Activated CD8-positive, alpha-beta T cell treated with anti-CD3 and anti-CD28 coated beads for 36 hours (primary cell): ENCODE data around the gene SPRR5. TPM values are rescaled to one million over a fixed set of nuclear protein-coding genes. Genes with fewer than 3 reads are reported as not detected.

Experiments used
- ATAC-seq: fragments of 200-7000 bp; cut with Tn5 transposase; one replicate; pipeline ENCODE4 v1.10.0; 2021; ENCODE audit warnings: mild to moderate bottlenecking, moderate library complexity
- CTCF ChIA-PET: fragments of 350-600 bp; sonication (Branson Sonifier 250); formaldehyde crosslinking; loops from one replicate; lab custom pipeline; 2021; ENCODE audit warnings: antibody characterized with exemption; lab: Charles Lee
- POLR2A ChIA-PET: fragments of 350-600 bp; sonication (Branson Sonifier 250); formaldehyde crosslinking; loops from one replicate; lab custom pipeline; 2021; ENCODE audit warnings: antibody characterized with exemption; lab: Charles Lee
- DNase-seq: peaks from one replicate; pipeline ENCODE4 v3.0.0-alpha.2; 2020
- H3K27ac Mint-ChIP-seq: one replicate; pipeline ENCODE4 v1.8.0; 2021; ENCODE audit warnings: mild to moderate bottlenecking, mixed read lengths
- H3K27me3 Mint-ChIP-seq: one replicate; pipeline ENCODE4 v1.8.0; 2021; ENCODE audit warnings: mixed read lengths
- H3K36me3 Mint-ChIP-seq: one replicate; pipeline ENCODE4 v1.8.0; 2021; ENCODE audit warnings: low read depth, mixed read lengths
- H3K4me1 Mint-ChIP-seq: one replicate; pipeline ENCODE4 v1.8.0; 2021; ENCODE audit warnings: low read depth, mixed read lengths
- H3K4me3 Mint-ChIP-seq: one replicate; pipeline ENCODE4 v1.8.0; 2021; ENCODE audit warnings: mild to moderate bottlenecking, moderate library complexity, mixed read lengths
- H3K9me3 Mint-ChIP-seq: one replicate; pipeline ENCODE4 v1.8.0; 2021; ENCODE audit warnings: mixed read lengths
- intact Hi-C: fragments of 100-400 bp; cut with micrococcal nuclease; formaldehyde crosslinking; loops from one replicate; pipeline ENCODE4 v1.10.0; 2022
- total RNA-seq, 2 experiments: library from RNA; stranded (reverse); gene quantifications; one replicate each; pipeline ENCODE4 v1.2.3, GENCODE V29; 2021
- TF ChIP-seq, protein P1 (sequence below): fragments of 200-600 bp; IDR thresholded peaks from one replicate; pipeline ENCODE4 v1.8.0; 2022; ENCODE audit warnings: antibody characterized with exemption, mild to moderate bottlenecking

SPRR5 gene
- total RNA-seq, 2 experiments from 2014 or later, result not detected

DNA sequence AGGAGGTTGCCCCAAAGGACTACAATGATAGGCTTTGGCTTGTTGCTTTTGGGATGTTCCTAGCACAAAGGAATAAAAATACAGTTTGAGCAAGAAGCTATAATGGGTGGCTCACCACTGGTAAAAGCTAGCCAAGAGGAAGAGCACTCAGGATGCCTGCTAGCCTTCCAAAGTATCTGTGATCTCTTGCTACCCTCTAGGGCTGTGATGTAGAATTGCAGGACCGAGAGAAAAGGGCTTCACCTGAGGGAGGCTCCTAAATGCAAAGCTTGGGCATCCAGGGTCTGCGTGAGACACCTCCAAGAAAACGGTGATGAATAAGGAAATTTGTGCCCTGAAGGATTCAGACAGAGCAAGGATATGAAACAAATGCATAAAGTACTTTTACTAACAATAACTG is 20.9 kb upstream of the SPRR5 start:
- no peak for ATAC-seq
- CTCF ChIA-PET, result interaction anchor here (0.7 to 1.9 kb wide), 5 partner anchors 13 to 272 kb away, joined by 4 to 11 read pairs (median 7); partner anchors contain the start of gene SMCP
- intact Hi-C loops, result no loop called here
- TF ChIP-seq, protein P1, sequence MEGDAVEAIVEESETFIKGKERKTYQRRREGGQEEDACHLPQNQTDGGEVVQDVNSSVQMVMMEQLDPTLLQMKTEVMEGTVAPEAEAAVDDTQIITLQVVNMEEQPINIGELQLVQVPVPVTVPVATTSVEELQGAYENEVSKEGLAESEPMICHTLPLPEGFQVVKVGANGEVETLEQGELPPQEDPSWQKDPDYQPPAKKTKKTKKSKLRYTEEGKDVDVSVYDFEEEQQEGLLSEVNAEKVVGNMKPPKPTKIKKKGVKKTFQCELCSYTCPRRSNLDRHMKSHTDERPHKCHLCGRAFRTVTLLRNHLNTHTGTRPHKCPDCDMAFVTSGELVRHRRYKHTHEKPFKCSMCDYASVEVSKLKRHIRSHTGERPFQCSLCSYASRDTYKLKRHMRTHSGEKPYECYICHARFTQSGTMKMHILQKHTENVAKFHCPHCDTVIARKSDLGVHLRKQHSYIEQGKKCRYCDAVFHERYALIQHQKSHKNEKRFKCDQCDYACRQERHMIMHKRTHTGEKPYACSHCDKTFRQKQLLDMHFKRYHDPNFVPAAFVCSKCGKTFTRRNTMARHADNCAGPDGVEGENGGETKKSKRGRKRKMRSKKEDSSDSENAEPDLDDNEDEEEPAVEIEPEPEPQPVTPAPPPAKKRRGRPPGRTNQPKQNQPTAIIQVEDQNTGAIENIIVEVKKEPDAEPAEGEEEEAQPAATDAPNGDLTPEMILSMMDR, result no peak
- POLR2A ChIA-PET, result no interaction called here
- Mint-ChIP-seq H3K4me1 (no peaks in the 10 kb centered on the region), H3K36me3 (no peaks in the 10 kb centered on the region), H3K27ac (no peak overlapping the region), H3K9me3 (no peaks in the 10 kb centered on the region), H3K4me3 (no peak overlapping the region), H3K27me3 (peaks cover 13% of the 10 kb centered on the region)
- DNase-seq, result no peak

DNA sequence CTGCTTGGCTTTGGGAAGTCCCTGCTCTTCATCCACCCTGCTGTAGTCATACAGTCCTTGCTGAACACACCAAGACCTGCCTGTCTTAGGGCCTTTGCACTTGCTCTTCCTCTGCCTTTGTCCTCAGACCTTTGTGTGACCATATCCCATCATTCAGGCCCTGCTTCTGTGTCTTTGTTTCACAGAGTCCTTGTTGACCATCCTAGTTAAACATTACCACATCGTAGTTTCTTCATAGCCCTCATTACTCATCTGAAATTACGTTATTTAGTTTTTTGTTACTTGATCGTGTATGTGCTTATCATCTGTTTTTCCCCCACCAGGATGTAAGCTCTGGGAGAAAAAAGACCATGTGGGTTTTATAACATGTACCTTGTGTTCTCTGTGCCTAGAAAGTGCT is 18.3 kb upstream of the SPRR5 start:
- no peaks in the 10 kb centered on the region for H3K9me3 Mint-ChIP-seq
- ChIA-PET POLR2A (no interaction called here), CTCF (interaction anchor here (1.1 kb wide), 1 partner anchor 60 kb away, joined by 3 read pairs; no protein-coding TSS in a partner anchor)
- H3K4me1 Mint-ChIP-seq, result no peaks in the 10 kb centered on the region
- H3K27me3 Mint-ChIP-seq, result peaks cover 10% of the 10 kb centered on the region
- intact Hi-C loops, result no loop called here
- no peaks in the 10 kb centered on the region for H3K36me3 Mint-ChIP-seq
- DNase-seq, result no peak
- no peak for ATAC-seq
- TF ChIP-seq, protein P1, result no peak
- H3K4me3 Mint-ChIP-seq, result no peak overlapping the region
- H3K27ac Mint-ChIP-seq, result no peak overlapping the region

DNA sequence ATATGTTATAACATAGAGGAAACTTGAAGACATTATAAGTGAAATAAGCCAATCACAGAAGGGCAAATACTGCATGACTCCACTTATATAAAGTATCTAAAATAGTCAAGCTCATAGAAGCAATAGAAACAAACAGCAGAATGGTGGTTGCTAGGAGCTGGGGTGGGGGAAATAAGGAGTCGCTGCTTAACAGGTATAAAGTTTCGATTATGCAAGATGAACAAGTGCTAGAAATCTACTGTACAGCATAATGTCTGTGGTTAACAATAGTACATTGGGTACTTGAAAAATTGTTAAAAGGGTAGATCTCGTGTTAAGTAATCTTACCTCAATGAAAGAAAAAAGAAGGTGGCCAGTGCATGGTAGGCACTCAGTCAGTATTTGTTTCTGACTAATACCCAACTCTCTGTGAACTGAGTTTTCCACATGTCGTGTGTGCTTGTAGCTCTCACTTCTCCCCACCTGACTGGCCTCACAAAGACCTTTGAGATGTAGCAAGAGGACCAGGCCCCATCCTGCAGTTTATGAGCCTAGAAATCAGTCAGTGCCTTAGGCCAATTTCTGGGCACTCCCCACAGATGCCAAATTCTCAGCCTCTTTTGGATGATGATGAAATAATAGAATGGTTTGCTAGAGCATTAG is 14.7 kb upstream of the SPRR5 start:
- POLR2A ChIA-PET, result no interaction called here
- peaks cover 1% of the 10 kb centered on the region for H3K9me3 Mint-ChIP-seq
- H3K27me3 Mint-ChIP-seq, result peaks cover 12% of the 10 kb centered on the region
- H3K4me1 Mint-ChIP-seq, result no peaks in the 10 kb centered on the region
- ATAC-seq (no peak), DNase-seq (no peak)
- no peak overlapping the region for H3K27ac Mint-ChIP-seq
- TF ChIP-seq, protein P1, result no peak
- no peaks in the 10 kb centered on the region for H3K36me3 Mint-ChIP-seq
- no peak overlapping the region for H3K4me3 Mint-ChIP-seq
- intact Hi-C loops, result no loop called here
- CTCF ChIA-PET, result no interaction called here

DNA sequence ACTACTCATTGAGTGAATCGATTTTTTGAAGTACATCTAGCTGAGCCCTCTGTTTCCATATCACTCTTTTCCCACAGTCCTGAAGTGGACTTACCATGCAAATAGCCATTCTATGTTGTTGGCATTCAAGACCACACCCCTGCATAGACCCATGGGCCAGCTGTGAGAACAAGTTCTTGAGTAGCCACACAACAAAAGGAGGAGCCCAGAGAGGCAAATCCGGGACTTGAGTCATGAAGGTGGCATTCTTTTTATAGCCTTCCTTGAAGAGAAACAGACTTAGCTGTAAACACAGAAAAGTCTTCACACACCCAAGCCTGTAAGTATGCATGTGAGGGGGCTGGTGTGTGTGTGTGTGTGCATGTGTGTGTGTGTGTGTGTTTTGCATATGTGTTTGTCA is 13.8 kb upstream of the SPRR5 start:
- intact Hi-C loops, result no loop called here
- H3K27me3 Mint-ChIP-seq, result peaks cover 12% of the 10 kb centered on the region
- CTCF ChIA-PET, result no interaction called here
- TF ChIP-seq, protein P1, result no peak
- POLR2A ChIA-PET, result no interaction called here
- ATAC-seq, result no peak
- H3K36me3 Mint-ChIP-seq, result no peaks in the 10 kb centered on the region
- no peaks in the 10 kb centered on the region for H3K4me1 Mint-ChIP-seq
- no peak overlapping the region for H3K4me3 Mint-ChIP-seq
- no peak for DNase-seq
- H3K27ac Mint-ChIP-seq, result no peak overlapping the region
- H3K9me3 Mint-ChIP-seq, result peaks cover 1% of the 10 kb centered on the region

DNA sequence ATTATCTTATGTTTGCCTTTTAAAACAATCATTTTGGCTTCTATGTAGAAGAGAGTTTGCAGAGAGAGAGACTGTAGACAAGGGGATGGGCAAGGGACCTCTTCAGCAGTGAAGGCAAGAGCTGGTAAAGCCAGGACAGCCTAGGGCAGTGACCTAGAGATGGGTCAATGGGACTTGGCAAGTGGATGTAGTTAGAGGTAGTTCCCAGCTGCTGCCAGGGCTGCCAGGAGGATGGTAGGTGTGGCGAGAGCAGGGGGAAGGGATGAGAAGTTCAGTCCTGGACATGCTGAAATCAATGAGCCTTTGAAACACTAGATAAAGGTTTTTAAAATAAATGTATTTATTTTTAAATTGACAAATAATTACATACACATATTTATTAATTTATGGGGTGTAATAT is 6.4 kb upstream of the SPRR5 start:
- ATAC-seq (no peak), DNase-seq (no peak)
- no peak overlapping the region for H3K4me3 Mint-ChIP-seq
- peaks cover 1% of the 10 kb centered on the region for H3K9me3 Mint-ChIP-seq
- ChIA-PET POLR2A (no interaction called here), CTCF (no interaction called here)
- H3K27ac Mint-ChIP-seq, result no peak overlapping the region
- H3K4me1 Mint-ChIP-seq, result no peaks in the 10 kb centered on the region
- TF ChIP-seq, protein P1, result no peak
- intact Hi-C loops, result no loop called here
- no peaks in the 10 kb centered on the region for H3K36me3 Mint-ChIP-seq
- peaks cover 6% of the 10 kb centered on the region for H3K27me3 Mint-ChIP-seq
